ENCODE data around the gene ZCCHC14. TPM values are rescaled to one million over a fixed set of nuclear protein-coding genes. Genes with fewer than 3 reads are reported as not detected.

The ZCCHC14 gene
- polyA plus RNA-seq, 1 donor (not counting 4 experiments of a cell fraction or from before 2014, with no cell fraction given): 3.6 TPM

- FAIRE-seq (no peak), DNase-seq (ENCODE audit: low read depth, low spot score) (no peak)
- no peak overlapping the region for H3K4me2 ChIP-seq (ENCODE audit: control insufficient read depth, extremely low read depth, insufficient read depth, low read depth, low read length)
- no peaks in the 10 kb centered on the region for H3K4me1 ChIP-seq (ENCODE audit: control insufficient read depth, extremely low read depth, insufficient read depth, low read length)
- TF ChIP-seq EZH2 (IDR thresholded peaks at IDR 0.05; ENCODE audit: low read length): no peak
- no peak for TF ChIP-seq CTCF (optimal IDR thresholded peaks at IDR 0.05 in 1 of 3, IDR thresholded peaks at IDR 0.05 in 1 of 3, conservative IDR thresholded peaks at IDR 0.05 in 1 of 3; ENCODE audit: extremely low read depth in 1 of 3, insufficient read depth in 2 of 3, low read length in 3 of 3)
- no peaks in the 10 kb centered on the region for H3K36me3 ChIP-seq (ENCODE audit: control insufficient read depth in 2 of 2, extremely low read depth in 1 of 2, insufficient read depth in 2 of 2, low read length in 2 of 2)
- no peak overlapping the region for H3K4me3 ChIP-seq (ENCODE audit: control insufficient read depth in 2 of 3, extremely low read depth in 1 of 3, insufficient read depth in 2 of 3, low read depth in 1 of 3, low read length in 3 of 3)
- no peaks in the 10 kb centered on the region for H4K20me1 ChIP-seq (ENCODE audit: control insufficient read depth, extremely low read depth, insufficient read depth, low read length)
- H3K27ac ChIP-seq (ENCODE audit: control insufficient read depth, insufficient read depth, low read length): no peak overlapping the region
- H3K9ac ChIP-seq (ENCODE audit: control insufficient read depth, extremely low read depth, insufficient read depth, low read length): no peak overlapping the region
- no peaks in the 10 kb centered on the region for H3K79me2 ChIP-seq (ENCODE audit: control insufficient read depth, insufficient read depth, low read length)
- peaks cover 49% of the 10 kb centered on the region for H3K27me3 ChIP-seq (ENCODE audit: control insufficient read depth, extremely low read depth, insufficient read depth, low read length)
- H3K9me3 ChIP-seq (ENCODE audit: control insufficient read depth, low read depth, low read length): no peaks in the 10 kb centered on the region
- no peak overlapping the region for H2AFZ ChIP-seq (ENCODE audit: control insufficient read depth, low read length)
- H3K9me1 ChIP-seq (ENCODE audit: control insufficient read depth, extremely low read depth, insufficient read depth, low read length): no peaks in the 10 kb centered on the region
- dilution Hi-C loops (cut with MboI; ENCODE audit: extremely low pct_ligation_motif_present, low sequenced_read_pairs): no loop called here
Measured at GRCh38 chr16:87540072-87540896, 47.5 kb upstream of the ZCCHC14 start.

GRCh38 chr16:87539113-87539512 lies 46.3 kb upstream of the ZCCHC14 start:
- FAIRE-seq (no peak), DNase-seq (ENCODE audit: low read depth, low spot score) (no peak)
- TF ChIP-seq EZH2 (IDR thresholded peaks at IDR 0.05; ENCODE audit: low read length) (no peak), CTCF (optimal IDR thresholded peaks at IDR 0.05 in 1 of 3, IDR thresholded peaks at IDR 0.05 in 1 of 3, conservative IDR thresholded peaks at IDR 0.05 in 1 of 3; ENCODE audit: extremely low read depth in 1 of 3, insufficient read depth in 2 of 3, low read length in 3 of 3) (no peak)
- Histone ChIP-seq H3K27ac (ENCODE audit: control insufficient read depth, insufficient read depth, low read length) (no peak overlapping the region), H3K27me3 (ENCODE audit: control insufficient read depth, extremely low read depth, insufficient read depth, low read length) (peaks cover 46% of the 10 kb centered on the region), H3K4me1 (ENCODE audit: control insufficient read depth, extremely low read depth, insufficient read depth, low read length) (no peaks in the 10 kb centered on the region), H3K79me2 (ENCODE audit: control insufficient read depth, insufficient read depth, low read length) (no peaks in the 10 kb centered on the region), H3K36me3 (ENCODE audit: control insufficient read depth in 2 of 2, extremely low read depth in 1 of 2, insufficient read depth in 2 of 2, low read length in 2 of 2) (no peaks in the 10 kb centered on the region), H3K4me2 (ENCODE audit: control insufficient read depth, extremely low read depth, insufficient read depth, low read depth, low read length) (no peak overlapping the region), H4K20me1 (ENCODE audit: control insufficient read depth, extremely low read depth, insufficient read depth, low read length) (no peaks in the 10 kb centered on the region), H2AFZ (ENCODE audit: control insufficient read depth, low read length) (no peak overlapping the region), H3K9me3 (ENCODE audit: control insufficient read depth, low read depth, low read length) (no peaks in the 10 kb centered on the region), H3K4me3 (ENCODE audit: control insufficient read depth in 2 of 3, extremely low read depth in 1 of 3, insufficient read depth in 2 of 3, low read depth in 1 of 3, low read length in 3 of 3) (no peak overlapping the region), H3K9me1 (ENCODE audit: control insufficient read depth, extremely low read depth, insufficient read depth, low read length) (no peaks in the 10 kb centered on the region), H3K9ac (ENCODE audit: control insufficient read depth, extremely low read depth, insufficient read depth, low read length) (no peak overlapping the region)
- dilution Hi-C loops (cut with MboI; ENCODE audit: extremely low pct_ligation_motif_present, low sequenced_read_pairs): no loop called here

All from keratinocyte (primary cell).